Naive thymus-derived CD4-positive, alpha-beta T cell (primary cell): ENCODE results near the gene HOXB5. TPM values are rescaled to one million over a fixed set of nuclear protein-coding genes. Genes with fewer than 3 reads are reported as not detected.

ENCODE experiments used
- ATAC-seq: fragments of 150-1000 bp; cut with Tn5 transposase; 2 replicates; pipeline ENCODE4 v1.10.0; 2021; ENCODE audit warnings: mild to moderate bottlenecking, moderate library complexity
- CTCF ChIA-PET: fragments of 350-600 bp; sonication (Branson Sonifier 250); formaldehyde crosslinking; loops from one replicate; lab custom pipeline; 2021; ENCODE audit warnings: antibody characterized with exemption; lab: Charles Lee
- POLR2A ChIA-PET: fragments of 350-600 bp; sonication (Branson Sonifier 250); formaldehyde crosslinking; loops from one replicate; lab custom pipeline; 2021; ENCODE audit warnings: antibody characterized with exemption, inconsistent platforms; lab: Charles Lee
- DNase-seq, 9 donors: peaks; one replicate each; pipeline versions ENCODE4 v3.0.0 to v3.0.0-alpha.2; 2020 to 2022; ENCODE audit warnings: mixed read lengths in 1 of 9
- H3K27ac ChIP-seq: one replicate; pipeline ENCODE4 v1.7.0; 2013; ENCODE audit warnings: mild to moderate bottlenecking, low read depth, low read length, moderate library complexity
- H3K27me3 ChIP-seq, 2 donors: one replicate each; pipeline ENCODE4 v1.7.0; 2013; ENCODE audit warnings: low read length in 2 of 2, mild to moderate bottlenecking in 2 of 2, moderate library complexity in 2 of 2; ENCODE audit not compliant: control insufficient read depth in 2 of 2, insufficient read depth in 2 of 2
- H3K36me3 ChIP-seq, 3 experiments: 1 replicate in 2 of 3; 2 replicates in 1 of 3; pipeline ENCODE4 v1.7.0; 2013; ENCODE audit warnings: low read length in 3 of 3, mild to moderate bottlenecking in 3 of 3, moderate library complexity in 1 of 3; ENCODE audit not compliant: insufficient read depth in 3 of 3, control insufficient read depth in 2 of 3
- H3K4me1 ChIP-seq, 2 donors: one replicate each; pipeline ENCODE4 v1.7.0; 2013; ENCODE audit warnings: low read length in 2 of 2, mild to moderate bottlenecking in 2 of 2, moderate library complexity in 1 of 2; ENCODE audit not compliant: control insufficient read depth in 2 of 2, insufficient read depth in 2 of 2
- H3K4me3 ChIP-seq: 2 replicates; pipeline ENCODE4 v1.7.0; 2013; ENCODE audit warnings: mild to moderate bottlenecking, low read length
- H3K9me3 ChIP-seq, 3 experiments: 1 replicate in 2 of 3; 2 replicates in 1 of 3; pipeline ENCODE4 v1.7.0; 2013; ENCODE audit warnings: low read length in 3 of 3; ENCODE audit not compliant: control insufficient read depth in 2 of 3
- H3K27ac Mint-ChIP-seq, 9 donors: one replicate each; pipeline ENCODE4 v1.8.0; 2020 to 2022; ENCODE audit warnings: mixed read lengths in 9 of 9, mild to moderate bottlenecking in 8 of 9, moderate library complexity in 5 of 9, inconsistent platforms in 2 of 9
- H3K27me3 Mint-ChIP-seq, 5 donors: one replicate each; pipeline ENCODE4 v1.8.0; 2021 to 2022; ENCODE audit warnings: mixed read lengths in 5 of 5, mild to moderate bottlenecking in 1 of 5
- H3K36me3 Mint-ChIP-seq, 5 donors: one replicate each; pipeline ENCODE4 v1.8.0; 2020 to 2022; ENCODE audit warnings: mixed read lengths in 5 of 5, mild to moderate bottlenecking in 3 of 5, inconsistent platforms in 1 of 5
- H3K4me1 Mint-ChIP-seq, 7 donors: one replicate each; pipeline ENCODE4 v1.8.0; 2020 to 2022; ENCODE audit warnings: mixed read lengths in 7 of 7, mild to moderate bottlenecking in 3 of 7, inconsistent platforms in 1 of 7
- H3K4me3 Mint-ChIP-seq, 10 donors: one replicate each; pipeline ENCODE4 v1.8.0; 2020 to 2022; ENCODE audit warnings: mild to moderate bottlenecking in 10 of 10, mixed read lengths in 10 of 10, moderate library complexity in 6 of 10, inconsistent platforms in 2 of 10
- H3K9me3 Mint-ChIP-seq, 11 donors: one replicate each; pipeline ENCODE4 v1.8.0; 2020 to 2022; ENCODE audit warnings: mixed read lengths in 11 of 11, mild to moderate bottlenecking in 4 of 11, inconsistent platforms in 1 of 11, moderate library complexity in 1 of 11
- intact Hi-C, 2 donors: fragments of 100-400 bp; cut with micrococcal nuclease; formaldehyde crosslinking; loops; one replicate each; pipeline ENCODE4 v1.15.1; 2023
- polyA plus RNA-seq, 2 donors: library from polyadenylated mRNA; unstranded; fragments of 300-500 nt; fragmentation: Illumina TruSeq; gene quantifications; one replicate each; pipeline ENCODE4 v1.2.3, GENCODE V29; 2021
- total RNA-seq, 6 experiments: library from RNA in 5 of 6; stranded (reverse) in 5 of 6; gene quantifications; 1 replicate in 5 of 6; 2 replicates in 1 of 6; pipeline ENCODE4 v1.2.3 and lab custom pipeline; 2021 to 2026

Gene HOXB5
- total and polyA plus RNA-seq, 7 experiments from 2014 or later = not detected

- peak overlapping the region; percentile 94 to 100 (median 95) for H3K4me3 Mint-ChIP-seq
- ATAC-seq (peak; percentile 47), DNase-seq (peak in 5 of 9 donors; percentile 27 to 71 (median 38))
- peaks cover 0 to 5% (median 0%) of the 10 kb centered on the region in 3 experiments for H3K36me3 ChIP-seq
- H3K27me3 ChIP-seq = no peaks in the 10 kb centered on the region
- peaks cover 20 to 77% (median 61%) of the 10 kb centered on the region in 7 donors for H3K4me1 Mint-ChIP-seq
- H3K36me3 Mint-ChIP-seq = peaks cover 0 to 24% (median 8%) of the 10 kb centered on the region in 5 donors
- intact Hi-C loops = loop anchor here (1.0 to 10.0 kb wide), 9 partner anchors 31 to 351 kb away; partner anchors contain the start of genes HOXB4 (in 2 of the 2) and ATP5MC1 (in 1 of the 2)
- H3K4me3 ChIP-seq = peak overlapping the region; percentile 80
- peak overlapping the region; percentile 90 for H3K27ac ChIP-seq
- H3K27me3 Mint-ChIP-seq = peaks cover 0 to 23% (median 10%) of the 10 kb centered on the region in 5 donors
- POLR2A ChIA-PET = interaction anchor here (0.7 to 2.4 kb wide), 6 partner anchors 9 to 52 kb away, joined by 3 to 12 read pairs (median 3); no protein-coding TSS in a partner anchor
- peak overlapping the region; percentile 87 to 100 (median 95) for H3K27ac Mint-ChIP-seq
- no peaks in the 10 kb centered on the region for H3K9me3 Mint-ChIP-seq
- peaks cover 0 to 37% of the 10 kb centered on the region in 2 donors for H3K4me1 ChIP-seq
- CTCF ChIA-PET = no interaction called here
- no peaks in the 10 kb centered on the region for H3K9me3 ChIP-seq
Observed at GRCh38 chr17:48543854-48544348, 49.7 kb downstream of the HOXB5 start.

GRCh38 chr17:48543107-48543853, 50.3 kb downstream of the HOXB5 start:
- peak overlapping the region; percentile 95 to 100 (median 99) for H3K27ac Mint-ChIP-seq
- intact Hi-C loops = loop anchor here (1.0 to 10.0 kb wide), 9 partner anchors 30 to 352 kb away; partner anchors contain the start of genes ATP5MC1 (in 1 of the 2) and HOXB4 (in 1 of the 2)
- Histone ChIP-seq H3K27ac (peak overlapping the region; percentile 90), H3K27me3 (no peaks in the 10 kb centered on the region), H3K36me3 (peaks cover 0 to 5% (median 0%) of the 10 kb centered on the region in 3 experiments), H3K4me1 (peaks cover 0 to 31% of the 10 kb centered on the region in 2 donors), H3K4me3 (peak overlapping the region; percentile 80), H3K9me3 (no peaks in the 10 kb centered on the region)
- H3K27me3 Mint-ChIP-seq = peaks cover 0 to 23% (median 10%) of the 10 kb centered on the region in 5 donors
- peaks cover 20 to 72% (median 56%) of the 10 kb centered on the region in 7 donors for H3K4me1 Mint-ChIP-seq
- ATAC-seq (peak; percentile 67), DNase-seq (peak in 8 of 9 donors; percentile 51 to 71 (median 60))
- H3K4me3 Mint-ChIP-seq = peak overlapping the region; percentile 94 to 100 (median 98)
- no peaks in the 10 kb centered on the region for H3K9me3 Mint-ChIP-seq
- ChIA-PET CTCF (no interaction called here), POLR2A (interaction anchor here (0.9 to 3.2 kb wide), 8 partner anchors 8 to 191 kb away, joined by 3 to 20 read pairs (median 4); no protein-coding TSS in a partner anchor)
- H3K36me3 Mint-ChIP-seq = peaks cover 0 to 24% (median 8%) of the 10 kb centered on the region in 5 donors

GRCh38 chr17:48542698-48543106, 50.9 kb downstream of the HOXB5 start:
- POLR2A ChIA-PET = interaction anchor here (1.0 to 3.2 kb wide), 4 partner anchors 13 to 191 kb away, joined by 3 to 20 read pairs (median 10); no protein-coding TSS in a partner anchor
- peak overlapping the region; percentile 94 to 100 (median 98) for H3K4me3 Mint-ChIP-seq
- Histone ChIP-seq H3K27me3 (no peaks in the 10 kb centered on the region), H3K4me3 (peak overlapping the region; percentile 80), H3K27ac (peak overlapping the region; percentile 90), H3K36me3 (peaks cover 0 to 5% (median 0%) of the 10 kb centered on the region in 3 experiments), H3K4me1 (peaks cover 0 to 27% of the 10 kb centered on the region in 2 donors), H3K9me3 (no peaks in the 10 kb centered on the region)
- intact Hi-C loops = loop anchor here (1.0 to 10.0 kb wide), 9 partner anchors 30 to 352 kb away; partner anchors contain the start of genes ATP5MC1 (in 1 of the 2) and HOXB4 (in 1 of the 2)
- no peaks in the 10 kb centered on the region for H3K9me3 Mint-ChIP-seq
- H3K36me3 Mint-ChIP-seq = peaks cover 0 to 24% (median 8%) of the 10 kb centered on the region in 5 donors
- peaks cover 20 to 66% (median 50%) of the 10 kb centered on the region in 7 donors for H3K4me1 Mint-ChIP-seq
- H3K27ac Mint-ChIP-seq = peak overlapping the region; percentile 95 to 100 (median 99)
- peaks cover 0 to 23% (median 10%) of the 10 kb centered on the region in 5 donors for H3K27me3 Mint-ChIP-seq
- ATAC-seq (no peak), DNase-seq (peak in 2 of 9 donors; percentile 20 to 21)
- CTCF ChIA-PET = no interaction called here

- Histone ChIP-seq H3K9me3 (no peaks in the 10 kb centered on the region), H3K27ac (peak overlapping the region; percentile 90), H3K27me3 (no peaks in the 10 kb centered on the region), H3K4me1 (peaks cover 0 to 23% of the 10 kb centered on the region in 2 donors), H3K36me3 (peaks cover 0 to 5% (median 0%) of the 10 kb centered on the region in 3 experiments), H3K4me3 (peak overlapping the region; percentile 78)
- no peak for ATAC-seq
- DNase-seq = peak in 7 of 9 donors; percentile 18 to 47 (median 30)
- H3K4me1 Mint-ChIP-seq = peaks cover 20 to 61% (median 45%) of the 10 kb centered on the region in 7 donors
- H3K9me3 Mint-ChIP-seq = no peaks in the 10 kb centered on the region
- peaks cover 0 to 27% (median 11%) of the 10 kb centered on the region in 5 donors for H3K27me3 Mint-ChIP-seq
- H3K4me3 Mint-ChIP-seq = peak overlapping the region; percentile 91 to 100 (median 98)
- intact Hi-C loops = loop anchor here (2.0 to 10.0 kb wide), 6 partner anchors 29 to 353 kb away; partner anchors contain the start of gene ATP5MC1 (in 1 of the 2)
- H3K27ac Mint-ChIP-seq = peak overlapping the region; percentile 95 to 100 (median 99)
- peaks cover 0 to 24% (median 8%) of the 10 kb centered on the region in 5 donors for H3K36me3 Mint-ChIP-seq
- ChIA-PET CTCF (interaction anchor here (0.5 kb wide), 1 partner anchor 187 kb away, joined by 3 read pairs; no protein-coding TSS in a partner anchor), POLR2A (interaction anchor here (0.7 to 3.2 kb wide), 12 partner anchors 9 to 495 kb away, joined by 3 to 20 read pairs (median 4); no protein-coding TSS in a partner anchor)
Observed at GRCh38 chr17:48542114-48542656, 51.4 kb downstream of the HOXB5 start.

GRCh38 chr17:48541577-48542113, 51.9 kb downstream of the HOXB5 start:
- Mint-ChIP-seq H3K27ac (peak overlapping the region; percentile 95 to 100 (median 99)), H3K9me3 (no peaks in the 10 kb centered on the region), H3K4me1 (peaks cover 20 to 56% (median 41%) of the 10 kb centered on the region in 7 donors), H3K27me3 (peaks cover 0 to 27% (median 11%) of the 10 kb centered on the region in 5 donors), H3K4me3 (peak overlapping the region; percentile 91 to 100 (median 98)), H3K36me3 (peaks cover 0 to 24% (median 8%) of the 10 kb centered on the region in 5 donors)
- DNase-seq = peak in 8 of 9 donors; percentile 34 to 59 (median 52)
- ATAC-seq = peak; percentile 54
- ChIA-PET POLR2A (interaction anchor here (0.7 to 3.2 kb wide), 13 partner anchors 9 to 495 kb away, joined by 3 to 20 read pairs (median 4); no protein-coding TSS in a partner anchor), CTCF (interaction anchor here (0.5 kb wide), 1 partner anchor 187 kb away, joined by 3 read pairs; no protein-coding TSS in a partner anchor)
- Histone ChIP-seq H3K4me1 (peaks cover 0 to 19% of the 10 kb centered on the region in 2 donors), H3K9me3 (no peaks in the 10 kb centered on the region), H3K27ac (peak overlapping the region; percentile 90), H3K4me3 (peak overlapping the region; percentile 78), H3K27me3 (no peaks in the 10 kb centered on the region), H3K36me3 (peaks cover 0 to 5% (median 0%) of the 10 kb centered on the region in 3 experiments)
- intact Hi-C loops = loop anchor here (2.0 to 10.0 kb wide), 6 partner anchors 29 to 353 kb away; partner anchors contain the start of gene ATP5MC1 (in 1 of the 2)
